IMR-90 (cell line): Measurements from ENCODE around the gene ZNF750. TPM values are rescaled to one million over a fixed set of nuclear protein-coding genes. Genes with fewer than 3 reads are reported as not detected.

Source experiments
- ATAC-seq: fragments of 200-7000 bp; cut with Tn5 transposase; 2 replicates; pipeline ENCODE4 v1.9.1; 2020; ENCODE audit warnings: low read depth, mild to moderate bottlenecking, moderate library complexity
- BruUV-seq: library from RNA; stranded (reverse); fragments of 400-500 nt; replicated peaks from 2 replicates; lab custom pipeline; 2021; lab: Mats Ljungman, UMichigan
- CTCF ChIA-PET: fragments of 300-600 bp; formaldehyde crosslinking; extraction: SDS; loops from one replicate; lab custom pipeline; 2021; ENCODE audit warnings: antibody characterized with exemption; lab: Yijun Ruan, JAX
- POLR2A ChIA-PET: fragments of 300-600 bp; sonication (Branson Sonifier 250); formaldehyde crosslinking; loops from one replicate; lab custom pipeline; 2022; ENCODE audit warnings: antibody characterized with exemption; ENCODE audit not compliant: unreplicated experiment; lab: Charles Lee
- DNase-seq: peaks from one replicate; pipeline ENCODE4 v3.0.0; 2013
- H2AFZ ChIP-seq: replicated peaks from 2 replicates; pipeline ENCODE3; 2013; ENCODE audit warnings: low read length, mild to moderate bottlenecking; ENCODE audit not compliant: poor library complexity
- H2AK5ac ChIP-seq: 2 replicates; pipeline ENCODE4 v1.6.1; 2013; ENCODE audit warnings: low read depth, low read length, inconsistent platforms
- H2AK9ac ChIP-seq: replicated peaks from 2 replicates; pipeline ENCODE3; 2013; ENCODE audit warnings: mild to moderate bottlenecking, low read depth, low read length, moderate library complexity; ENCODE audit not compliant: poor library complexity
- H2BK120ac ChIP-seq: 2 replicates; pipeline ENCODE4 v1.6.1; 2013; ENCODE audit warnings: low read depth, low read length, inconsistent platforms
- H2BK15ac ChIP-seq: 3 replicates; pipeline ENCODE4 v1.6.1; 2013; ENCODE audit warnings: low read depth, low read length, inconsistent platforms
- H2BK20ac ChIP-seq: 2 replicates; pipeline ENCODE4 v1.6.1; 2013; ENCODE audit warnings: low read depth, mild to moderate bottlenecking, inconsistent platforms, low read length, moderate library complexity
- H2BK5ac ChIP-seq: 2 replicates; pipeline ENCODE4 v1.6.1; 2013; ENCODE audit warnings: mild to moderate bottlenecking, low read depth, low read length, inconsistent platforms; ENCODE audit not compliant: poor library complexity, severe bottlenecking
- H3K14ac ChIP-seq: replicated peaks from 2 replicates; pipeline ENCODE4 v1.6.1; 2013; ENCODE audit warnings: low read depth, low read length, inconsistent platforms
- H3K18ac ChIP-seq: 2 replicates; pipeline ENCODE4 v1.6.1; 2013; ENCODE audit warnings: low read depth, low read length, control low read depth
- H3K23ac ChIP-seq: 2 replicates; pipeline ENCODE4 v1.6.1; 2013; ENCODE audit warnings: low read depth, low read length, inconsistent platforms
- H3K27ac ChIP-seq: 2 replicates; pipeline ENCODE4 v1.5.1; 2013; ENCODE audit warnings: mild to moderate bottlenecking, control low read depth, low read length; ENCODE audit not compliant: insufficient read depth
- H3K27me3 ChIP-seq: 2 replicates; pipeline ENCODE4 v1.6.1; 2013; ENCODE audit warnings: low read length; ENCODE audit not compliant: control insufficient read depth, insufficient read depth
- H3K36me3 ChIP-seq: 2 replicates; pipeline ENCODE4 v1.6.1; 2013; ENCODE audit warnings: low read length, mixed read lengths; ENCODE audit not compliant: control insufficient read depth, insufficient read depth
- H3K4ac ChIP-seq: 2 replicates; pipeline ENCODE4 v1.6.1; 2013; ENCODE audit warnings: low read depth, low read length, inconsistent platforms
- H3K4me1 ChIP-seq: 2 replicates; pipeline ENCODE4 v1.6.1; 2013; ENCODE audit warnings: low read length, mixed read lengths; ENCODE audit not compliant: control insufficient read depth, insufficient read depth
- H3K4me2 ChIP-seq: 2 replicates; pipeline ENCODE4 v1.6.1; 2013; ENCODE audit warnings: low read depth, mild to moderate bottlenecking, control low read depth, low read length, moderate library complexity
- H3K4me3 ChIP-seq: 2 replicates; pipeline ENCODE4 v1.5.1; 2013; ENCODE audit warnings: low read depth, mild to moderate bottlenecking, control low read depth, low read length, moderate library complexity; ENCODE audit not compliant: insufficient read depth
- H3K56ac ChIP-seq: 2 replicates; pipeline ENCODE4 v1.6.1; 2013; ENCODE audit warnings: low read length, inconsistent platforms; ENCODE audit not compliant: insufficient read depth; ENCODE audit errors: extremely low read depth
- H3K79me1 ChIP-seq, 2 experiments: 2 replicates each; pipeline ENCODE4 v1.6.1; 2013; ENCODE audit warnings: low read length in 2 of 2, inconsistent platforms in 1 of 2, low read depth in 1 of 2
- H3K9ac ChIP-seq: 2 replicates; pipeline ENCODE4 v1.6.1; 2013; ENCODE audit warnings: low read depth, low read length, control low read depth
- H3K9me1 ChIP-seq: 2 replicates; pipeline ENCODE4 v1.6.1; 2013; ENCODE audit warnings: low read length, inconsistent platforms; ENCODE audit not compliant: insufficient read depth
- H3K9me3 ChIP-seq: 2 replicates; pipeline ENCODE4 v1.6.1; 2013; ENCODE audit warnings: low read length; ENCODE audit not compliant: control insufficient read depth, insufficient read depth
- H4K20me1 ChIP-seq: 2 replicates; pipeline ENCODE4 v1.6.1; 2013; ENCODE audit warnings: low read length, inconsistent platforms; ENCODE audit not compliant: insufficient read depth
- H4K5ac ChIP-seq: 2 replicates; pipeline ENCODE4 v1.6.1; 2013; ENCODE audit warnings: mild to moderate bottlenecking, low read depth, low read length, control low read depth
- H4K8ac ChIP-seq, 2 experiments: 2 replicates each; pipeline ENCODE4 v1.6.1; 2013; ENCODE audit warnings: low read depth in 2 of 2, low read length in 2 of 2, control low read depth in 1 of 2, inconsistent platforms in 1 of 2
- H4K91ac ChIP-seq: 2 replicates; pipeline ENCODE4 v1.6.1; 2013; ENCODE audit warnings: low read depth, low read length, inconsistent platforms; ENCODE audit not compliant: insufficient read depth
- CHD1 ChIP-seq: IDR thresholded peaks from 2 replicates; pipeline ENCODE4 v1.6.1; 2012; ENCODE audit warnings: low read depth, low read length, improper control_type of control experiment
- FOS ChIP-seq: fragments of 150-350 bp; IDR thresholded peaks from 2 replicates; pipeline ENCODE4 v1.6.1; 2016; ENCODE audit warnings: low read depth, low read length
- POLR2A ChIP-seq: IDR thresholded peaks from 2 replicates; pipeline ENCODE4 v1.6.1; 2012; ENCODE audit warnings: mild to moderate bottlenecking, low read depth, low read length
- WGBS, 2 experiments: methylation state at CpG; one replicate each; pipeline versions ENCODE4 v1.1.5 to v1.1.7; 2013; ENCODE audit warnings: missing lambda C conversion rate in 2 of 2; ENCODE audit not compliant: insufficient read length in 1 of 2; ENCODE audit errors: extremely low coverage in 2 of 2; 5-methylcytosine and 5-hydroxymethylcytosine counted together
- dilution Hi-C: fragments of 300-500 bp; cut with HindIII; formaldehyde crosslinking; loops from one replicate; pipeline ENCODE4 v1.14.3; 2018; ENCODE audit warnings: low sequenced_read_pairs; ENCODE audit not compliant: unreplicated experiment
- in situ Hi-C: fragments of 300-500 bp; cut with MboI; formaldehyde crosslinking; loops from 3 replicates; pipeline ENCODE4 v1.14.3; 2019; ENCODE audit warnings: low sequenced_read_pairs, inconsistent platforms, mixed read lengths
- intact Hi-C: fragments of 100-400 bp; cut with micrococcal nuclease; formaldehyde crosslinking; loops from 2 replicates; pipeline ENCODE4 v1.10.0; 2022
- polyA plus RNA-seq, 3 experiments: library from polyadenylated mRNA; depleted of rRNA; stranded (reverse); fragments of >200 nt; gene quantifications; 2 replicates each; pipeline ENCODE4 v1.2.3, GENCODE V29; 2012; ENCODE audit warnings: low replicate concordance in 1 of 3
- total RNA-seq: library from RNA; depleted of rRNA; stranded (reverse); fragments of >200 nt; gene quantifications from 2 replicates; pipeline ENCODE4 v1.2.3, GENCODE V29; 2012

Gene ZNF750
- total and polyA plus RNA-seq, 2 of the 4 experiments (the other 2 are of a cell fraction): not detected

- H3K14ac ChIP-seq: no peak overlapping the region
- H3K9me3 ChIP-seq: no peaks in the 10 kb centered on the region
- H4K91ac ChIP-seq: no peak overlapping the region
- no peak overlapping the region for H4K5ac ChIP-seq
- in situ Hi-C loops (no loop called here), intact Hi-C loops (no loop called here), dilution Hi-C loops (no loop called here)
- H3K36me3 ChIP-seq: peaks cover 6% of the 10 kb centered on the region; the same call in 1 of the 2 replicates
- H3K27me3 ChIP-seq: no peaks in the 10 kb centered on the region
- no peak overlapping the region for H3K4ac ChIP-seq
- POLR2A ChIA-PET: no interaction called here
- DNase-seq: no peak
- no peak overlapping the region for H3K4me3 ChIP-seq
- no peak overlapping the region for H2BK15ac ChIP-seq
- H3K9ac ChIP-seq: no peak overlapping the region
- no peak overlapping the region for H2BK20ac ChIP-seq
- H2BK120ac ChIP-seq: no peak overlapping the region
- no peak overlapping the region for H2AK9ac ChIP-seq
- no peak for ATAC-seq
- no peak overlapping the region for H3K56ac ChIP-seq
- no peak overlapping the region for H3K4me2 ChIP-seq
- H3K27ac ChIP-seq: no peak overlapping the region
- no peaks in the 10 kb centered on the region for H4K20me1 ChIP-seq
- no peak overlapping the region for H3K18ac ChIP-seq
- no peak overlapping the region for H4K8ac ChIP-seq
- 80% methylated on average over 1 of the region's 13 CpGs; no CpG with 5 or more reads in 1 of the 2 experiments for WGBS, 2 experiments
- H3K9me1 ChIP-seq: peaks cover 3% of the 10 kb centered on the region; the same call in 1 of the 2 replicates
- H2BK5ac ChIP-seq: no peak overlapping the region
- no peak overlapping the region for H3K23ac ChIP-seq
- H3K79me1 ChIP-seq: 0 out of 4 replicates have a peak, but pooled peaks cover 0 to 4% of the 10 kb centered on the region in 2 experiments
- no peak overlapping the region for H2AFZ ChIP-seq
- H2AK5ac ChIP-seq: no peak overlapping the region
- CTCF ChIA-PET: interaction anchor here (1.5 kb wide), 1 partner anchor 19 kb away, joined by 3 read pairs; no protein-coding TSS in a partner anchor
- H3K4me1 ChIP-seq: peaks cover 4% of the 10 kb centered on the region; the same call in 1 of the 2 replicates
- BruUV-seq: no TSS peak
- no peak for TF ChIP-seq CHD1
- no peak for TF ChIP-seq POLR2A
- no peak for TF ChIP-seq FOS
These were observed 2.1 kb downstream of the ZNF750 start for GRCh38 chr17:82837586-82838320.
